GM23338 (cell line): ENCODE results near the gene PDE6H.

Experiments
- CREB1 ChIP-seq: fragments of 250-450 bp; sonication (Bioruptor Pico); IDR thresholded peaks from 2 replicates; pipeline ENCODE4 v1.5.0; 2020; ENCODE audit warnings: low read depth, mild to moderate bottlenecking, moderate library complexity
- CTCF ChIP-seq, 2 experiments: fragments of 200-600 bp in 1 of 2; sonication (generic) in 1 of 2; conservative IDR thresholded peaks; 2 replicates each; pipeline versions ENCODE4 v1.5.1 to v1.6.1; 2016 to 2017; ENCODE audit warnings: antibody characterized with exemption in 2 of 2, low read depth in 2 of 2, mild to moderate bottlenecking in 2 of 2, moderate library complexity in 1 of 2
- ETS1 ChIP-seq: IDR thresholded peaks from 2 replicates; pipeline ENCODE4 v1.6.1; 2016; ENCODE audit warnings: antibody characterized with exemption
- EZH2 ChIP-seq: fragments of 200-600 bp; sonication (generic); IDR thresholded peaks from one replicate; pipeline ENCODE4 v1.8.0; 2017; ENCODE audit warnings: antibody characterized with exemption, mild to moderate bottlenecking, low read depth; ENCODE audit not compliant: unreplicated experiment
- EZH2phosphoT487 ChIP-seq: fragments of 200-600 bp; sonication (generic); IDR thresholded peaks from one replicate; pipeline ENCODE4 v1.8.1; 2018; ENCODE audit warnings: antibody characterized with exemption; ENCODE audit not compliant: unreplicated experiment
- NANOG ChIP-seq: IDR thresholded peaks from 2 replicates; pipeline ENCODE4 v1.6.1; 2016; ENCODE audit warnings: antibody characterized with exemption, borderline replicate concordance
- POLR2AphosphoS5 ChIP-seq: IDR thresholded peaks from 2 replicates; pipeline ENCODE4 v1.6.1; 2016; ENCODE audit warnings: antibody characterized with exemption, low read depth
- REST ChIP-seq: IDR thresholded peaks from one replicate; pipeline ENCODE4 v1.6.1; 2018; ENCODE audit warnings: antibody characterized with exemption; ENCODE audit not compliant: unreplicated experiment
- STAT1 ChIP-seq: IDR thresholded peaks from one replicate; pipeline ENCODE4 v1.6.1; 2016; ENCODE audit warnings: antibody characterized with exemption; ENCODE audit not compliant: unreplicated experiment
- ZNF462 ChIP-seq: fragments of 250-450 bp; sonication (Bioruptor Pico); IDR thresholded peaks from 2 replicates; pipeline ENCODE4 v1.5.0; 2020; ENCODE audit warnings: mild to moderate bottlenecking, moderate library complexity

- no peak for TF ChIP-seq ETS1
- no peak for TF ChIP-seq CTCF (conservative IDR thresholded peaks at IDR 0.05; ENCODE audit: low read depth in 2 of 2)
- TF ChIP-seq NANOG: no peak
- no peak for TF ChIP-seq EZH2
- TF ChIP-seq EZH2phosphoT487: no peak
- no peak for TF ChIP-seq REST
- no peak for TF ChIP-seq POLR2AphosphoS5
- no peak for TF ChIP-seq CREB1
- no peak for TF ChIP-seq ZNF462
- no peak for TF ChIP-seq STAT1
These were observed 20.9 kb downstream of the PDE6H start for GRCh38 chr12:14993537-14994266.
